Measurements from ENCODE around the gene PCED1B.
"Not testable (repeated sequence)": the region's sequence is repeated elsewhere in the genome, so short reads cannot be mapped to it uniquely, and the experiment has no call there.

The PCED1B gene

GRCh38 chr12:47095446-47096236, 16.2 kb downstream of the PCED1B start:
- no peak for DNase-seq

GRCh38 chr12:47097276-47097896, 18.0 kb downstream of the PCED1B start:
- no peak for DNase-seq

- no peak for DNase-seq
These were observed 18.7 kb downstream of the PCED1B start for GRCh38 chr12:47098099-47098498.

GRCh38 chr12:47099610-47100009, 20.2 kb downstream of the PCED1B start:
- no peak for DNase-seq

GRCh38 chr12:47100160-47100559, 20.7 kb downstream of the PCED1B start:
- no peak for DNase-seq

GRCh38 chr12:47102406-47102805, 23.0 kb downstream of the PCED1B start:
- no peak for DNase-seq

- no peak for DNase-seq
These were observed 23.6 kb downstream of the PCED1B start for GRCh38 chr12:47102845-47103651.

- DNase-seq = no peak
These were observed 26.7 kb downstream of the PCED1B start for GRCh38 chr12:47105914-47106674.

GRCh38 chr12:47107446-47107845, 28.0 kb downstream of the PCED1B start:
- no peak for DNase-seq

- no peak for DNase-seq
These were observed 28.5 kb downstream of the PCED1B start for GRCh38 chr12:47107926-47108325.

GRCh38 chr12:47110011-47110541, 30.7 kb downstream of the PCED1B start:
- DNase-seq = no peak

GRCh38 chr12:47110718-47111391, 31.4 kb downstream of the PCED1B start:
- DNase-seq = no peak

GRCh38 chr12:47111392-47111778, 32.0 kb downstream of the PCED1B start:
- DNase-seq = no peak

GRCh38 chr12:47111854-47112253, 32.4 kb downstream of the PCED1B start:
- DNase-seq = no peak

- DNase-seq = no peak
These were observed 33.3 kb downstream of the PCED1B start for GRCh38 chr12:47112679-47113078.

GRCh38 chr12:47114481-47114892, 35.1 kb downstream of the PCED1B start:
- no peak for DNase-seq

GRCh38 chr12:47117305-47117704, 37.9 kb downstream of the PCED1B start:
- not testable (repeated sequence) for DNase-seq

- DNase-seq = no peak
These were observed 41.3 kb downstream of the PCED1B start for GRCh38 chr12:47120736-47121135.

- no peak for DNase-seq
These were observed 41.7 kb downstream of the PCED1B start for GRCh38 chr12:47121146-47121545.

- no peak for DNase-seq
These were observed 43.2 kb downstream of the PCED1B start for GRCh38 chr12:47122602-47123001.

GRCh38 chr12:47123730-47124129, 44.3 kb downstream of the PCED1B start:
- no peak for DNase-seq

- DNase-seq = no peak
These were observed 45.0 kb downstream of the PCED1B start for GRCh38 chr12:47124451-47124850.
